HepG2 (cell line): ENCODE results near the gene SACS. TPM values are rescaled to one million over a fixed set of nuclear protein-coding genes. Genes with fewer than 3 reads are reported as not detected.

Experiments used
- DZIP1 ChIP-seq: sonication (generic); formaldehyde crosslinking; IDR thresholded peaks from 2 replicates; pipeline ENCODE4 v1.5.0; 2020; ENCODE audit warnings: mild to moderate bottlenecking, missing genetic modification reagents
- EEA1 ChIP-seq: sonication (generic); formaldehyde crosslinking; IDR thresholded peaks from 2 replicates; pipeline ENCODE4 v1.5.1; 2020; ENCODE audit warnings: mild to moderate bottlenecking, missing genetic modification reagents, borderline replicate concordance
- ESRRA ChIP-seq: sonication (generic); formaldehyde crosslinking; IDR thresholded peaks from 2 replicates; pipeline ENCODE4 v1.5.1; 2020; ENCODE audit warnings: mild to moderate bottlenecking, low read depth, missing genetic modification reagents
- FIP1L1 ChIP-seq: fragments of 200-400 bp; formaldehyde crosslinking; IDR thresholded peaks from 2 replicates; pipeline ENCODE4 v1.6.1; 2018; ENCODE audit warnings: low read depth, mild to moderate bottlenecking, low read length, moderate library complexity, borderline replicate concordance; ENCODE audit not compliant: insufficient read depth
- JUNB ChIP-seq: sonication (generic); formaldehyde crosslinking; IDR thresholded peaks from 2 replicates; pipeline ENCODE4 v1.8.0; 2022; ENCODE audit warnings: missing genetic modification reagents, mild to moderate bottlenecking, borderline replicate concordance
- KDM1A ChIP-seq: IDR thresholded peaks from 2 replicates; pipeline ENCODE4 v1.6.1; 2016; ENCODE audit warnings: missing compliant biosample characterization
- MXD4 ChIP-seq: IDR thresholded peaks from 2 replicates; pipeline ENCODE4 v1.6.1; 2016; ENCODE audit warnings: mild to moderate bottlenecking, missing biosample characterization, missing genetic modification reagents
- MYNN ChIP-seq: sonication (generic); formaldehyde crosslinking; IDR thresholded peaks from 2 replicates; pipeline ENCODE4 v1.4.0; 2020; ENCODE audit warnings: mild to moderate bottlenecking, low read depth, missing genetic modification reagents
- NR0B2 ChIP-seq: sonication (generic); formaldehyde crosslinking; IDR thresholded peaks from 2 replicates; pipeline ENCODE4 v1.4.0; 2020; ENCODE audit warnings: mild to moderate bottlenecking, missing genetic modification reagents
- POLR2G ChIP-seq: fragments of 200-400 bp; formaldehyde crosslinking; IDR thresholded peaks from 2 replicates; pipeline ENCODE4 v1.6.1; 2018; ENCODE audit warnings: mild to moderate bottlenecking, low read depth, low read length, moderate library complexity
- RFX5 ChIP-seq: IDR thresholded peaks from 2 replicates; pipeline ENCODE4 v1.6.1; 2011; ENCODE audit warnings: low read depth, low read length, improper control_type of control experiment
- SAFB2 ChIP-seq: sonication (generic); formaldehyde crosslinking; IDR thresholded peaks from 2 replicates; pipeline ENCODE4 v1.5.1; 2020; ENCODE audit warnings: missing genetic modification reagents, low read depth, mild to moderate bottlenecking, borderline replicate concordance
- TIGD3 ChIP-seq: sonication (generic); formaldehyde crosslinking; IDR thresholded peaks from 2 replicates; pipeline ENCODE4 v1.5.1; 2020; ENCODE audit warnings: mild to moderate bottlenecking, missing genetic modification reagents, borderline replicate concordance
- ZBTB2 ChIP-seq: sonication (generic); formaldehyde crosslinking; IDR thresholded peaks from 2 replicates; pipeline ENCODE4 v1.8.0; 2022; ENCODE audit warnings: low read depth, missing genetic modification reagents
- ZBTB38 ChIP-seq: sonication (generic); formaldehyde crosslinking; IDR thresholded peaks from 2 replicates; pipeline ENCODE4 v1.5.1; 2020; ENCODE audit warnings: mild to moderate bottlenecking, missing genetic modification reagents
- ZGPAT ChIP-seq: IDR thresholded peaks from 2 replicates; pipeline ENCODE4 v1.6.1; 2016; ENCODE audit warnings: mild to moderate bottlenecking
- ZMYM2 ChIP-seq: sonication (generic); formaldehyde crosslinking; IDR thresholded peaks from 2 replicates; pipeline ENCODE4 v1.8.0; 2022; ENCODE audit warnings: mild to moderate bottlenecking, missing genetic modification reagents
- ZNF343 ChIP-seq: sonication (generic); formaldehyde crosslinking; IDR thresholded peaks from 2 replicates; pipeline ENCODE4 v1.4.0; 2020; ENCODE audit warnings: mild to moderate bottlenecking, missing genetic modification reagents
- ZNF354B ChIP-seq: sonication (generic); formaldehyde crosslinking; IDR thresholded peaks from 2 replicates; pipeline ENCODE4 v1.8.0; 2022; ENCODE audit warnings: mild to moderate bottlenecking, missing genetic modification reagents
- ZNF441 ChIP-seq: sonication (generic); formaldehyde crosslinking; IDR thresholded peaks from 2 replicates; pipeline ENCODE4 v1.7.0; 2021; ENCODE audit warnings: missing genetic modification reagents, borderline replicate concordance
- ZNF563 ChIP-seq: sonication (generic); formaldehyde crosslinking; IDR thresholded peaks from 2 replicates; pipeline ENCODE4 v1.8.0; 2022; ENCODE audit warnings: mild to moderate bottlenecking, moderate library complexity, missing genetic modification reagents
- polyA plus RNA-seq, 8 experiments: library from polyadenylated mRNA; depleted of rRNA in 3 of 8; stranded (reverse) in 7 of 8; unstranded in 1 of 8; fragments of >200 nt; fragmentation: Illumina TruSeq in 4 of 8; extraction: Trizol in 4 of 8; gene quantifications; 2 replicates each; pipeline versions ENCODE4 v1.2.1 to v1.2.3, GENCODE V29; 2011 to 2016; ENCODE audit warnings: low read depth in 4 of 8, missing spikeins in 1 of 8, mixed read lengths in 1 of 8; ENCODE audit not compliant: insufficient read depth in 1 of 8
- total RNA-seq, 5 experiments: library from RNA; depleted of rRNA; stranded (reverse); fragments of >200 nt; fragmentation: Illumina TruSeq; extraction: Trizol; gene quantifications; 2 replicates each; pipeline ENCODE4 v1.2.3, GENCODE V29; 2016; ENCODE audit warnings: low read depth in 1 of 5

The SACS gene
- total and polyA plus RNA-seq, 2 of the 13 experiments (the other 11 are each of a cell fraction or from before 2014, with no cell fraction given), result 4.0 to 15.7 TPM

GRCh38 chr13:23466144-23467002, 32.9 kb upstream of the SACS start (continued):
- TF ChIP-seq MXD4 (CRISPR knock-in tag) (0 out of 2 replicates have a peak, but pooled peaks have one; percentile 22), EEA1 (CRISPR knock-in tag) (no peak), POLR2G (no peak), RFX5 (no peak), ZBTB2 (CRISPR knock-in tag) (no peak), ZGPAT (CRISPR knock-in tag) (peak; percentile 55; the same call in 1 of the 2 replicates), ZNF354B (CRISPR knock-in tag) (no peak), DZIP1 (CRISPR knock-in tag) (0 out of 2 replicates have a peak, but pooled peaks have one; percentile 33), TIGD3 (CRISPR knock-in tag) (no peak), KDM1A (no peak), ESRRA (CRISPR knock-in tag) (peak; percentile 26; the same call in 1 of the 2 replicates), ZNF441 (CRISPR knock-in tag) (0 out of 2 replicates have a peak, but pooled peaks have one; percentile 26), JUNB (CRISPR knock-in tag) (no peak), MYNN (CRISPR knock-in tag) (no peak), ZNF563 (0 out of 2 replicates have a peak, but pooled peaks have one; percentile 29), ZNF343 (peak; percentile 82; the same call in 1 of the 2 replicates), ZBTB38 (CRISPR knock-in tag) (peak; percentile 57; the same call in 1 of the 2 replicates), ZMYM2 (CRISPR knock-in tag) (no peak), FIP1L1 (no peak), SAFB2 (CRISPR knock-in tag) (peak; percentile 78; the same call in 1 of the 2 replicates), NR0B2 (CRISPR knock-in tag) (peak; percentile 13)
